Myocyte (in vitro differentiated cells): ENCODE results near the gene TSSC4. TPM values are rescaled to one million over a fixed set of nuclear protein-coding genes. Genes with fewer than 3 reads are reported as not detected.

Source experiments
- DNase-seq: peaks from one replicate; pipeline ENCODE4 v3.0.0-alpha.2; 2012; ENCODE audit warnings: low read depth
- total RNA-seq: library from RNA; depleted of rRNA; stranded (reverse); fragments of >200 nt; gene quantifications from 2 replicates; pipeline ENCODE4 v1.2.3, GENCODE V29; 2014

The TSSC4 gene
- total RNA-seq, 1 donor from 2014 or later = 43.3 TPM

DNA sequence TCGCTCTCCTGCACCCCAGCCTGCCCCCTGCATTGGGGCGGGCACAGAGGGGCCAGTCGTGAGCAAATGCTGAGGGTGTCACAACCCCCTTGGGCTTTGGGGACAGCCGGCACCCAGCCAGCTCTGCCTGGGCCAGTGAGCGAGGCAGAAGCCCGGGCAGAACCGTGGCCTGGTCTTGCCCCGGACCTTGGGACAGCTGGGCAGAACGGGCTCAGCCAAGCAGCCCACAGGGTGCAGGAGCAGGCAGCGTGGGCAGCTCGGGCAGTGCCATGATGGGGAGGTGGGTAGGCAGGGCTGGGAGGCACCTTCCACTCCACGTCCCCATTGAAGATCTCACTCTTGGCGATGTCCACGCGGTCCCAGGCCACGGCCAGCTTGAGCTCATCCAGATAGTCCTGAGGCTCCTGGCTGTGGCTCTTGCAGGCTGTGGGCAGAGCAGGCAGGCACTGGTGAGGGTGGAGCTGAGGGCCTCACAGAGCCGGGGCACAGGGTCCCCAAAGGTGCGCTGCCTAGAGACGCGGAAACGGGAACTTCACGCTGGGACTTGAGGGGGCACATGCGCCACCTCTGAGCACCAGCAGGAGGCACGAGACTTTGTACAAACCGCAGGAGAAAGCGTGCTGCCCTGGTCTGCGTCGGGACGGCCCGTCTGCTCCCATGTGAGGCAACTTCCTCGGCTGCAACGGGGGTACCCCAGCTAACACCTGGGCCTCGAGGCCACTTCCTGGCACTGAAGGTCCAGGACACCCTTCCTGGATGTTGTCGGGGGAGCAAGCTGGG, 15.2 kb downstream of the TSSC4 start:
- DNase-seq = no peak

GRCh38 chr11:2416765-2417164, 16.2 kb downstream of the TSSC4 start:
- DNase-seq = no peak

DNA sequence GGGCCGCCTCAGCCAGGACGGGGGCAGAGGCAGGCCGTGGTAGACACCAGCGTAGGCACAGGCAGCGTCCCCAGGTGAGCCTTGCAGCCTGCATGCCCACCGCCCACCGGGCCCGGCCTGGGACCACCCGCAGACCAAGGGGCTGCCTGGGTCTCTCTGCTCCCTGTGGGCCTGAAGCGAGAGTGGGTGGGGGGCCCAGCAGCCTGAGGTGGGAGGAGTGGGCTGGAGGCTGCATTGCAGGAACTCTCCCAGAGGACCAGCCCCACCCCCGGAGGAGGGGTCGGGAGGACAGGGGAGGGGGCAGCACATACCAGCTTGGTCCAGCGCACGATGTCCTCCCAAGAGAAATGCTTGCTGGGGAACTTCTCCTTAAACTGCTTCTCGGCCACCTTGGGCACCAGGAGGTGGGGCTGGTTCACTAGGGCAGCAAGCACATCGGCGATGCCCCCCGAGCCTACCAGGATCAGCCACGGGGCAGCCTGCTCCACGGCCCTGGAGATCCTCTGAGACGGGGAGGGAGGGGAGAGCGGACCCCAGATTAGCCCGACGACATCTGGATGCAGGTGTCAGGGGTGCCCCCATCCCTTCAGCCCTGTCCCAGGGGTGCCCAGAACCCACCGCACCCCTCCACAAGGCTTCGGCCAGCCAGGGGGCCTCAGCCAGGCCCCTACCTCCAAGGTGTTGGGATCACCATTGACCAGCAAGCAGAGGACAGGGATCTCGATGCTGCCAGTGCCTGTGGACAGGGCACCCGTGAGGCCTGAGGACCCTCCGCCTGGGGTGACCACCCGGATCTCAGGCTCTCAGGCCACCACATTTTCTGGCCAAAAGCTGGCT, 17.5 kb downstream of the TSSC4 start:
- no peak for DNase-seq

DNA sequence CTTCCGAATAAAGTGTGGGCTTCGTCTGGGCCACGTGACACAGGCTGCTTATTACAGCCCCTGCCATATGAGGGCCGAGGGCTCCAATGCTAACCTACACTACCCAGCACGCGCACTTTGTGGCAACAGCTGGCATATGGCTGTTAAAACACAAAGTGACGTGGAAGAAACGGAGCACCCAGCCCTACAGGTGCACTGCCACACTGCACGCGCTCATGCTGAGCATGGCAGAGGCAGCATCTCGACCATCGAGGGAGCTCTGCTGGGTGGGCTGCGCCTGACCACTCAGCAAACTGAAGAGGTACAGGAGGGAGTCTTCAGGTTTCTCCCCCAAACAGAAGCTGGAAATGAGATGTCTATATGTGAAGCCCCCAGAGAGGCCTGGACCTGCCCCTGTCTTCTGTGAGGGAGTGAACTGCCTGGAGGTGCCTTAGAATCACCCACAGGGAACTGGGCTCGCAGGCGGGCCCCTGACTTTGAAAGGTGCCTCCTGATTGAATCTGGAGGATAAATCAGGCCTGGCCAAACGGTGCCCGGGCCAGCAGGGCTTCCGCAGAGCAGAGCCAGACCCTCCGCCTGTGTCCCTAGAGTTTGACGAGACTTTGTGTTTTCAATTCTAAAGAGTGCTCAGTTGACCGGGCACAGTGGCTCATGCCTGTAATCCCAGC, 18.3 kb downstream of the TSSC4 start:
- no peak for DNase-seq

DNA sequence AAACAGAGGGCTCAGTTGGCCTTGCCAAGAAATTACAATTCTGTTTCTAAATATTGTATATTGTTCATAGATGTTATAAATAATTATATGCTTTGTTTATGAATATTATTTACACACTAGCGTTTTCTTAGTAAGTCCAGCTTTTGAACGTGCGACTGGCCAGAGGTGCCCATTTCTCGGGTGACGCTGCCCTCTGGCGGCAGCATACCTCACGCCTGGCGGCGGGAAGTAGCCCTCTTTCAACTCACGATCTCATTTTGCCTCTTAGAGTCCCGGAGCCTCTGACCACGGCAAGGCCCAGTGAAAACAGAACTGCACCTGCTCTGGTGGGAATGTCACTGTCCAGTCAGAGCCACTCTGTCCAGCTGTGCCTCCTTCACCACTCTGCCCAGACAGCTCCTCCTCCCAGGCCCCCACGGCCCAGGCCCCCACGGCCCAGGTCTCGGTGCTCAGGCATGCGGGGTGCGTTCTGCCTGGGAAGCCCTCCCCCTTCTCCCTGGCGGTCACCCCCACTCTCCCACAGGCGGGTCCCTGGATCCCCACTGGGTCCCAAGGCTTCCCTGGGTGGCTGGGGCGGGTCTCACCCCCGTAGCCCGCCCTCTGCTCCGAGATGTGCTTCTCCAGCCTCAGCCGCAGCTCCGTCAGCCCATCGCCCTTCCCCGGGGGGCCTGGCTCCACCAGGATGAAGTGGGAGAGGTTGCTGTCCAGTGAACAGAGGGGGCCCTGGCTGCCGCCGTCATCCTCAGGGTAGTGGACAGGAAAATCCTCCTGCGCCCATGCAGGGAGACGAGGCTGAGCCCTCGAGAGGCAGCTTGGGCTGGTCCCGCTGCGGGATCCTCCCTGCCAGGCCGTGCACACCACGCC, 19.3 kb downstream of the TSSC4 start:
- peak; percentile 80 for DNase-seq

- peak; percentile 72 for DNase-seq
These were observed 20.1 kb downstream of the TSSC4 start for GRCh38 chr11:2420502-2421225.

GRCh38 chr11:2421226-2421994, 20.9 kb downstream of the TSSC4 start:
- no peak for DNase-seq

GRCh38 chr11:2421996-2422395, 21.4 kb downstream of the TSSC4 start:
- DNase-seq = no peak

DNA sequence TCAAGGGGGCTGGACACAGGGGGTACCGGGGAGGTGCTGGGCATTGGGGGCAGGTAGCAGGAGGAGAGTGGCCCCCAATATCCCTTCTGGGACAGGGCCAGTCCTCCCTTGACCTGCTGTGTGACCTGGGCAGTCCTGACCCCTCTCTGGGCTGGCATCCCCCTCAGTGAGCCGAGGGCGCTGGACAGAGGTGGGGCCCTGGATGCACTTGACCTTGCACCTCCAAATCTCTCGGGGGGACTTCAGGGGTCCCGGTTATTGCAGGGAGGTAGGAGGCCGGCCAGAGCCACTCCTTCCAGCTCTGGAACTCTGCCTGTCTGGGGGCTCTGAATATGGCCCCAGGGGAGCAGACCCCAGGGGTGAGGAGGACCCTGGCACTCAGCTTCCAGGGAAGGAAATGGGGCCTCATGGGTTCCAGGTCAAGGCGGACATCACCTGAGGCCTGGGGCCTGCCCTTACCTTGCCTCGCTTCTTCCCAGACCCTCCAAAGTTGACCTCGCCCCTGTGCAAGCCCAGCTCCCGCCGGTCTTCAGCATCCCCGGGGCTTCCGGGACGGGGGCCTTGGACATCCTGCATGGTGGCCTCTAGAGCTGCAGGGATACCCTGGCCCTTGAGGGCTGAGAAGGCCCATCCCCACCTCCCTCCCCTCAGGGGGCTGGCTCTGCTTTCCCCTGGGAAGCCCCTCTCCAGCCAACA, 22.1 kb downstream of the TSSC4 start:
- DNase-seq = no peak

- no peak for DNase-seq
These were observed 22.8 kb downstream of the TSSC4 start for GRCh38 chr11:2423157-2424025.

DNA sequence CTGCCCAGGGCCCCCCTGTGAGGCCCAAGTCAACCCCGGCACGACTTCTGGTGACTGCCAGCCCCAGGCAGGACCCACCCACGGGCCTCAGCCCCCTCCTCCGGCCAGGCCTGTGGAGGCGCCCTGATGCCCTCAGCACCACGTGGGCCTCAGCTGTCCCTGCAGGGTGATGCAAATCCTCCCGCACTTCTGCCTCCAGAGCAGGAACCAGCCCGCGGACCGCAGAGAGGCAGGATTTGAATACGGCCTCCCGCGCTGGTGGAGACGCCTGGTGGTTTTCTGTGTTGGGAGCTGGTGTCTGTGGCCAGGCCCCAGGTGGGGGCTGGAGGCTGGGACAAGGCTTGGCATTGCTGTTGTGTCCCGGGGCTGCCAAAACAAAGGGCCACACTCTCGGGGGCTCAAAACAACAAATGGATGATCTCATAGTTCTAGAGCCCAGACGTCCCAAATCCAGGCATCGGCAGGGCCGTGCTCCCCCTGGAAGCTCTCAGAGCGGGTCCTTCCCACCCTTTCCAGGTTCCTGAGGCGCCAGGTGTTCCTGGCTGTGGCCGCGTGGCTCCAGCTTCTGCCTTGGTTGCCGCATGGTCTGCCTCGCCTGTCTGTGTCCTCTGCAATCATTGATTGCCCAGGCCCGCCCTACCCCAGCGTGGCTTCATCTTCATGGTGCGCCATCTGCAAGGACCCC, 24.4 kb downstream of the TSSC4 start:
- no peak for DNase-seq

GRCh38 chr11:2425506-2425905, 25.0 kb downstream of the TSSC4 start:
- DNase-seq = no peak

- DNase-seq = no peak
These were observed 25.7 kb downstream of the TSSC4 start for GRCh38 chr11:2426221-2426620.

GRCh38 chr11:2426826-2427521, 26.4 kb downstream of the TSSC4 start:
- no peak for DNase-seq

DNA sequence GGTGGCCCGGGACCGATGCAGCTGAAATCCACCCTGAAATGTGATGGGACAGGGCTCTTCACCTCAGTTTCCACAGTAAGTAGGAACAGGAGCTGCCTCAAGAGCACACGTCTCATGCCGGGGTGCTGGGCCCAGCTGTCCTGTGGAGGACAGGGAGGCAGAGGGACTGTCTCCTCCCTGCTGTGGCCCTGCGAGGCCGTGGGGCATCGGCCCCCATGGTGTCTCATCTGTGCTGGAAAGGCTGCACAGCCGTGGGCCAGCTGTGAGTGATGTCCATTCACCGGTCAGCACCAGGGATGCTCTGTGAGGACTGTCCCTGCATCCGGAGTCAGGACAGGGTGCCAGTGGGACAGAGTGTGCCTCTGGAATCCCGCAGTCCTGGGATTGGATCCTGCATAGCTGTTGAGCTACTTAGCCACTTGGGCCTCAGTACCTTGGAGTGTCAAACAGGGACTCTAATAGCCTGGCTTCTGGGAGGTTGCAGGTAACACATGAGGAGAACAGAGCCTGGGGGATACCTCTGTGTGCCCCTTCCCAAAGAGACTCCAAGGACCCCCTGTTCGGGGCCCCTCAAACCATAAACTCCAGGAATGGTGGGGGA, 27.3 kb downstream of the TSSC4 start:
- DNase-seq = no peak

DNA sequence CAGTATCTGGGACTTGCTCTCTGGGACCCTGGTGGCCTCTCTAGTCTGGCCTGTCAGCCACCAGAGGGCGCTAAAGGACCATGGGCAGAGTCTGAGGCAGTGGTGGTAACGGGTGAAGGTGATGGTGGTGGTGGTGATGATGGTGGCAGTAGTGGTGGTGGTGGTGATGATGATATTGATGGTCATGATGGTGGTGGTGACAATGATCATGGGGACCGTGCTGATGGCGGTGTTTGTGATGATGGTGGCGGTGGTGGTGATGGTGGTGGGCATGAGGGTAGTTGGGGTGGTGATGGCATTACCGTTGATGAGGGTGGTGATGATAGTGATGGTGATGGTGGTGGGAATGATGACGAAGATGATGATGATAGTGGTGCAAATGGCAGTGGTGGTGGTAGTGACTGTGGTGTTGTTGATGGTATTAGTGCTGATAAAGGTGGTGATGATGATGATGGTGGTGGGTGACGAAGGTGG, 27.8 kb downstream of the TSSC4 start:
- DNase-seq = peak; percentile 62
